Calu3 (cell line): ENCODE results near the gene NR1H4. TPM values are rescaled to one million over a fixed set of nuclear protein-coding genes. Genes with fewer than 3 reads are reported as not detected.

ENCODE experiments used
- BruUV-seq: library from RNA; stranded (reverse); fragments of 400-500 nt; replicated peaks from 2 replicates; lab custom pipeline; 2021; lab: Mats Ljungman, UMichigan
- CTCF ChIA-PET: fragments of 300-600 bp; sonication (Branson Sonifier 250); formaldehyde crosslinking; loops from one replicate; lab custom pipeline; 2022; ENCODE audit warnings: antibody characterized with exemption; lab: Charles Lee
- DNase-seq: peaks from one replicate; pipeline ENCODE4 v3.0.0; 2022
- H3K27ac Mint-ChIP-seq: one replicate; pipeline ENCODE4 v1.8.0; 2022; ENCODE audit warnings: mixed read lengths; ENCODE audit not compliant: unreplicated experiment
- H3K27me3 Mint-ChIP-seq: one replicate; pipeline ENCODE4 v1.8.0; 2022; ENCODE audit warnings: mixed read lengths; ENCODE audit not compliant: unreplicated experiment
- H3K36me3 Mint-ChIP-seq: one replicate; pipeline ENCODE4 v1.8.0; 2022; ENCODE audit warnings: mild to moderate bottlenecking, moderate library complexity, mixed read lengths; ENCODE audit not compliant: insufficient read depth, unreplicated experiment
- H3K4me1 Mint-ChIP-seq: one replicate; pipeline ENCODE4 v1.8.0; 2022; ENCODE audit warnings: mild to moderate bottlenecking, low read depth, mixed read lengths; ENCODE audit not compliant: unreplicated experiment
- H3K4me3 Mint-ChIP-seq: one replicate; pipeline ENCODE4 v1.8.0; 2022; ENCODE audit warnings: mild to moderate bottlenecking, low read depth, moderate library complexity, mixed read lengths; ENCODE audit not compliant: unreplicated experiment
- H3K9me3 Mint-ChIP-seq: one replicate; pipeline ENCODE4 v1.8.0; 2022; ENCODE audit warnings: low read depth, mixed read lengths; ENCODE audit not compliant: unreplicated experiment
- intact Hi-C: fragments of 100-400 bp; cut with micrococcal nuclease; formaldehyde crosslinking; loops from one replicate; pipeline ENCODE4 v1.10.0; 2022; ENCODE audit not compliant: unreplicated experiment
- total RNA-seq: library from RNA; stranded (reverse); gene quantifications from 2 replicates; pipeline ENCODE4 v1.2.3, GENCODE V29; 2022
- TF ChIP-seq, protein P1 (sequence below): fragments of 200-600 bp; IDR thresholded peaks from one replicate; pipeline ENCODE4 v1.8.0; 2022; ENCODE audit warnings: antibody characterized with exemption; ENCODE audit not compliant: unreplicated experiment

NR1H4 gene
- total RNA-seq, 1 experiment from 2014 or later = 5.2 TPM

DNA sequence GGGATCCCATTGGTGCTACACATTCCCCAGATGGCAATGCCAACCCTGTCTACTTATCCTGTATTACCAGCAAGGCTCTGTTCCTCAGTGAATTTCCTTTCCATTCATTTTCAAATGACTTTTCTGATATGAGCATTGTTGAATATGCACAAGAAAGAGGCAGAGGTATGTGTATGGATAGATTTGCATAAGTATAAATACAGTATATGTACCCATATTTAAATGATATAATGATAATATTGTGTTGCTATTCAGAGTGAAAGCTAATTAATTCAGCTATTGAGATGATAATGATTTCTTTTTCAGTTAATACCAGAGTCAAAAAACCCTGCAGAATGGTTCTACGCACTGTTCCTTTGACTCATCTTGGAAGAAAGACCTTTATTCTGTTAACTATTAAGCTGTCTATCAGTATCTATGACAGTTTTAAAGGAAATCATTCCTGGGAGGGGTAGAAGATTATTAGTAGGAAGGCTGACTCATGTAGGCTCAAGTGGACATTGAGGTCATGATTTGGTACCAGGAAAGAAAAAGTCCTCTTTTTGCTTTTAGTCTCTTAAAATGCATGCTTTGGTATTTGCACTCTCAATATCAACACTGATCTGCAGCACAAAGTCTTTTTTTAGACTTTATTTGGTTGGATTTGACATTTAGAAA, 54.9 kb downstream of the NR1H4 start:
- Mint-ChIP-seq H3K27ac (peak overlapping the region; percentile 75), H3K9me3 (peaks cover 8% of the 10 kb centered on the region), H3K4me1 (peaks cover 39% of the 10 kb centered on the region), H3K36me3 (no peaks in the 10 kb centered on the region), H3K4me3 (no peak overlapping the region), H3K27me3 (no peaks in the 10 kb centered on the region)
- no TSS peak for BruUV-seq
- DNase-seq = no peak
- intact Hi-C loops = loop anchor here (5.0 kb wide), 1 partner anchor 51 kb away; no protein-coding TSS in a partner anchor
- CTCF ChIA-PET = interaction anchor here (0.6 to 1.8 kb wide), 4 partner anchors 11 to 158 kb away, joined by 3 to 6 read pairs (median 4); no protein-coding TSS in a partner anchor
- TF ChIP-seq, protein P1, sequence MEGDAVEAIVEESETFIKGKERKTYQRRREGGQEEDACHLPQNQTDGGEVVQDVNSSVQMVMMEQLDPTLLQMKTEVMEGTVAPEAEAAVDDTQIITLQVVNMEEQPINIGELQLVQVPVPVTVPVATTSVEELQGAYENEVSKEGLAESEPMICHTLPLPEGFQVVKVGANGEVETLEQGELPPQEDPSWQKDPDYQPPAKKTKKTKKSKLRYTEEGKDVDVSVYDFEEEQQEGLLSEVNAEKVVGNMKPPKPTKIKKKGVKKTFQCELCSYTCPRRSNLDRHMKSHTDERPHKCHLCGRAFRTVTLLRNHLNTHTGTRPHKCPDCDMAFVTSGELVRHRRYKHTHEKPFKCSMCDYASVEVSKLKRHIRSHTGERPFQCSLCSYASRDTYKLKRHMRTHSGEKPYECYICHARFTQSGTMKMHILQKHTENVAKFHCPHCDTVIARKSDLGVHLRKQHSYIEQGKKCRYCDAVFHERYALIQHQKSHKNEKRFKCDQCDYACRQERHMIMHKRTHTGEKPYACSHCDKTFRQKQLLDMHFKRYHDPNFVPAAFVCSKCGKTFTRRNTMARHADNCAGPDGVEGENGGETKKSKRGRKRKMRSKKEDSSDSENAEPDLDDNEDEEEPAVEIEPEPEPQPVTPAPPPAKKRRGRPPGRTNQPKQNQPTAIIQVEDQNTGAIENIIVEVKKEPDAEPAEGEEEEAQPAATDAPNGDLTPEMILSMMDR = no peak

DNA sequence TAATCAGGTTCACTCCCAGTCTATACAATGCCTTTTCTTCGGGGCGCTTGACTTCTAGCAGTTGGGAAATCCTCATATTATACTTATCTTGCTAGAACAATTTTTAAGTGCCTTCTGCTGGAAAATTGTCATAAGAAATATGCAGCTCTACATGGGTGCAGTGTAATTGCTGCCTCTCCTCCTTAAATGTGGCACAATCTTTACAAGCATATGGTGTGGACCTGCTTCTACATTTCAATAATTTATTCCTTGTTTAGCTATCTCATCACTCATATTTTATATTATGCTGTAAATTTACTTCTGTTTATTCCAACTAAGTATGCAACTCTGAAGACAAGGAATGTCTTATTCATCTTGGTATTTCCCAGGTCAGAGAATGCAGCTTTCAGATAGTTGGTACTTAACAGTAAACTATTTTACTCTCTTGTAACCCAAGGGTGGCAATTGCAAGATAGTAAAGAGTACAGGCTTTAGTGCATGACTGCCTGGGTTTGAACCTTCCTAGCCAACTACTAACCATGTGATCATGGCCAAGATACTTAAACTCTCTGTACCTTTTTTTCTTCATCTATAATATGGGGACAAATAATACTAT, 56.2 kb downstream of the NR1H4 start:
- H3K36me3 Mint-ChIP-seq = no peaks in the 10 kb centered on the region
- H3K27ac Mint-ChIP-seq = peak overlapping the region; percentile 75
- BruUV-seq = no TSS peak
- peak overlapping the region; percentile 1 for H3K4me3 Mint-ChIP-seq
- H3K27me3 Mint-ChIP-seq = no peaks in the 10 kb centered on the region
- intact Hi-C loops = loop anchor here (5.0 kb wide), 1 partner anchor 53 kb away; no protein-coding TSS in a partner anchor
- TF ChIP-seq, protein P1 = no peak
- H3K9me3 Mint-ChIP-seq = peaks cover 8% of the 10 kb centered on the region
- H3K4me1 Mint-ChIP-seq = peaks cover 39% of the 10 kb centered on the region
- no peak for DNase-seq
- CTCF ChIA-PET = interaction anchor here (1.1 to 1.8 kb wide), 3 partner anchors 16 to 124 kb away, joined by 3 to 6 read pairs (median 6); no protein-coding TSS in a partner anchor

DNA sequence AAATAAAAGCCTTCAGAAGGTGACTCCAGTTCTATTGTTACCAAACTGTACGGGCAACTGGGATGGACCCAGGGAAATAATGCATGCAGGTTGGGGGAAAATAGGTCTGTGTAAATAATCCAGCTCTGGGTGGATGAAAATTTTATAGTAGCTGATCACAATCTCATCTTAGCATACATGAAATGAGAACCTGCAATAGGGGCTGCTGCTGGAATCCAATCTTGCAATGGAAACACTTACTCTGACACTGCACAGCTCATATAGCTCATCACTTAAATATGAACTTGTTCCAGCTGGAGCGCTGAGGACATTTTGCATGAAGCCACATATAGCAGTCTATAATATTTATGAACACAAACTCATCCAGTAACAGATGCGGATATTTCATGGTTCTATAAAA, 59.7 kb downstream of the NR1H4 start:
- H3K9me3 Mint-ChIP-seq = peaks cover 8% of the 10 kb centered on the region
- CTCF ChIA-PET = no interaction called here
- H3K4me3 Mint-ChIP-seq = no peak overlapping the region
- H3K36me3 Mint-ChIP-seq = no peaks in the 10 kb centered on the region
- TF ChIP-seq, protein P1 = no peak
- H3K4me1 Mint-ChIP-seq = peaks cover 32% of the 10 kb centered on the region
- H3K27me3 Mint-ChIP-seq = no peaks in the 10 kb centered on the region
- no TSS peak for BruUV-seq
- no peak for DNase-seq
- H3K27ac Mint-ChIP-seq = no peak overlapping the region
- intact Hi-C loops = no loop called here

DNA sequence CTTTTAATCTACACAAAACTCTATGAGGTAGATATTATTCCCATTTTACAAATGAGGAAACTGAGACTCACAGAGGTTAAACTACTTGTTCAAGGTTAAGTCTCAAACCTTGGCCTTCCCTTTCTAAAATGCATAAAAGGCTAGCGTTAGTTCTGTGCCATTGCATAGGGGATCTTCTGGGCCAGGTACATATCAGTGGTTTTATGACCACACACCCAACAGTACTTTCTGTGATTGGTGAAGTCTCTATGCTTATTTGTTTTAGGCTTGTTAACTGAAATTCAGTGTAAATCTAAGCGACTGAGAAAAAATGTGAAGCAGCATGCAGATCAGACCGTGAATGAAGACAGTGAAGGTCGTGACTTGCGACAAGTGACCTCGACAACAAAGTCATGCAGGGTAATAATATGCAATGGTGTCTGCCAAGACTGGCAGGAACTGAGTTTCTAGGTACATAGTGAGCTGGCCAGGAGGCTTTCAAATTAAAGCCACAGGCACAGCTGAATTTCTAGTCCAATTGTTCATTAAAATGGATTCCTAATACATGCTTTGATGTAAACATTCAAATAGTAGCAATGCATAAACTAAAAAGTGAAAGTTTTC, 61.1 kb downstream of the NR1H4 start:
- intact Hi-C loops = no loop called here
- CTCF ChIA-PET = no interaction called here
- Mint-ChIP-seq H3K4me1 (peaks cover 20% of the 10 kb centered on the region), H3K27ac (no peak overlapping the region), H3K27me3 (no peaks in the 10 kb centered on the region), H3K9me3 (peaks cover 5% of the 10 kb centered on the region), H3K4me3 (no peak overlapping the region), H3K36me3 (peaks cover 2% of the 10 kb centered on the region)
- no peak for DNase-seq
- no TSS peak for BruUV-seq
- TF ChIP-seq, protein P1 = no peak
